Activated CD4-positive, alpha-beta T cell treated with anti-CD3 and anti-CD28 coated beads, Interleukin-2, amount 50 U/mL, for 24 hours (primary cell): ENCODE results near the gene ARL15.
"Not testable (repeated sequence)": the region's sequence is repeated elsewhere in the genome, so short reads cannot be mapped to it uniquely, and the experiment has no call there.

Experiments used
- DNase-seq, 2 donors: peaks; one replicate each; pipeline ENCODE4 v3.0.0-alpha.2; 2020; ENCODE audit warnings: low read depth in 1 of 2, low spot score in 1 of 2

The ARL15 gene

GRCh38 chr5:53858700-53859456 is 451.5 kb downstream of the ARL15 start:
- DNase-seq = no peak

GRCh38 chr5:53856506-53856905 is 453.9 kb downstream of the ARL15 start:
- no peak for DNase-seq

GRCh38 chr5:53836851-53837430 is 473.4 kb downstream of the ARL15 start:
- not testable (repeated sequence) for DNase-seq

GRCh38 chr5:53834500-53834899 is 475.9 kb downstream of the ARL15 start:
- no peak for DNase-seq
